H54 (cell line): ENCODE data around the gene CCDC107.

Experiments
- DNase-seq: peaks from one replicate; pipeline ENCODE4 v3.0.0; 2011; ENCODE audit warnings: low spot score, mixed read lengths; ENCODE audit not compliant: insufficient read length
- FAIRE-seq: peaks from 3 replicates; lab custom pipeline; 2011; peaks lifted over from hg19 to GRCh38; lab: Jason Lieb, UNC
- POLR2A ChIP-seq: IDR thresholded peaks from 2 replicates; pipeline ENCODE4 v1.6.1; 2011; ENCODE audit warnings: low read depth, mild to moderate bottlenecking, low read length

CCDC107 gene

GRCh38 chr9:35703906-35704672, 46.0 kb downstream of the CCDC107 start:
- TF ChIP-seq POLR2A = no peak
- DNase-seq = no peak
- no peak for FAIRE-seq

- FAIRE-seq = no peak
- DNase-seq = no peak
- no peak for TF ChIP-seq POLR2A
Observed at GRCh38 chr9:35705372-35705771, 47.3 kb downstream of the CCDC107 start.

GRCh38 chr9:35705836-35706430, 47.8 kb downstream of the CCDC107 start:
- no peak for DNase-seq
- FAIRE-seq = no peak
- TF ChIP-seq POLR2A = no peak

- DNase-seq = no peak
- no peak for FAIRE-seq
- no peak for TF ChIP-seq POLR2A
Observed at GRCh38 chr9:35706951-35707350, 48.9 kb downstream of the CCDC107 start.

- FAIRE-seq = no peak
- no peak for DNase-seq
- no peak for TF ChIP-seq POLR2A
Observed at GRCh38 chr9:35708146-35708545, 50.1 kb downstream of the CCDC107 start.

GRCh38 chr9:35710818-35711500, 52.9 kb downstream of the CCDC107 start:
- no peak for FAIRE-seq
- TF ChIP-seq POLR2A = no peak
- no peak for DNase-seq
